ENCODE results near the gene CHST11. TPM values are rescaled to one million over a fixed set of nuclear protein-coding genes. Genes with fewer than 3 reads are reported as not detected.

The CHST11 gene
- total and polyA plus RNA-seq, 4 donors = 0.57 to 11.1 (median 3.7) TPM

DNA sequence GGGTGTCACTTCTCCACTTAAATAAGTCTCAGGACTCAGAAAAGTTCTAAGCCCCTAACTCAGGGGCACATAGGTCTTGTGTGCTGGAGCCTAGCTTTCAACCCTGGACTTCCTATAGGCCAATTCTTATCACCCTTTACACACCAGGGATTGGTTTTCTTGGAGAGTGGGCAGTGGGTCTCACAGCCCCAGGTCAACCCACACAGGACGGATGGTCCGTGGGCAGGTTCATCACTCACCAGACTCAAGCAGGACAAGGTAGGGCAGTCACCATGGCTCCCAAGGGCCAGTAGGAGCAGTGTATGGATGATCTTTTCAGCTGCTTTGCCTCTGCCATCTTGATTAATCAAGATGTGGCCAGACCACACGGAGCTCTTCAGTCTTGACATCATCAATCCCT, 268.9 kb downstream of the CHST11 start:
- Histone ChIP-seq H3K4me1 (ENCODE audit: control insufficient read depth in 4 of 4, insufficient read depth in 4 of 4, low read length in 3 of 4) (peaks cover 0 to 1% (median 0%) of the 10 kb centered on the region in 4 donors), H3K9ac (ENCODE audit: low read depth in 1 of 2, low read length in 2 of 2) (no peak overlapping the region), H3K36me3 (ENCODE audit: control insufficient read depth in 4 of 4, insufficient read depth in 3 of 4, low read depth in 1 of 4, low read length in 3 of 4) (no peaks in the 10 kb centered on the region), H3K27me3 (ENCODE audit: control insufficient read depth in 4 of 4, insufficient read depth in 4 of 4, low read length in 3 of 4) (no peaks in the 10 kb centered on the region), H3K9me3 (ENCODE audit: control insufficient read depth in 4 of 4, low read length in 3 of 4) (no peaks in the 10 kb centered on the region), H3K4me3 (ENCODE audit: low read depth in 1 of 3, low read length in 3 of 3) (no peak overlapping the region), H3K27ac (ENCODE audit: low read depth in 1 of 2, low read length in 2 of 2) (no peak overlapping the region)
- DNase-seq (ENCODE audit: low spot score) = no peak
- TF ChIP-seq FOXA1 (IDR thresholded peaks at IDR 0.05) (no peak), GABPA (IDR thresholded peaks at IDR 0.05 in 1 of 2, conservative IDR thresholded peaks at IDR 0.05 in 1 of 2) (no peak), RAD21 (IDR thresholded peaks at IDR 0.05) (no peak), SP1 (IDR thresholded peaks at IDR 0.05) (no peak)
- TF ChIP-seq, protein P1, sequence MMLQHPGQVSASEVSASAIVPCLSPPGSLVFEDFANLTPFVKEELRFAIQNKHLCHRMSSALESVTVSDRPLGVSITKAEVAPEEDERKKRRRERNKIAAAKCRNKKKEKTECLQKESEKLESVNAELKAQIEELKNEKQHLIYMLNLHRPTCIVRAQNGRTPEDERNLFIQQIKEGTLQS (IDR thresholded peaks at IDR 0.05) = no peak
- WGBS = 91% methylated on average over 3 of the region's 3 CpGs

DNA sequence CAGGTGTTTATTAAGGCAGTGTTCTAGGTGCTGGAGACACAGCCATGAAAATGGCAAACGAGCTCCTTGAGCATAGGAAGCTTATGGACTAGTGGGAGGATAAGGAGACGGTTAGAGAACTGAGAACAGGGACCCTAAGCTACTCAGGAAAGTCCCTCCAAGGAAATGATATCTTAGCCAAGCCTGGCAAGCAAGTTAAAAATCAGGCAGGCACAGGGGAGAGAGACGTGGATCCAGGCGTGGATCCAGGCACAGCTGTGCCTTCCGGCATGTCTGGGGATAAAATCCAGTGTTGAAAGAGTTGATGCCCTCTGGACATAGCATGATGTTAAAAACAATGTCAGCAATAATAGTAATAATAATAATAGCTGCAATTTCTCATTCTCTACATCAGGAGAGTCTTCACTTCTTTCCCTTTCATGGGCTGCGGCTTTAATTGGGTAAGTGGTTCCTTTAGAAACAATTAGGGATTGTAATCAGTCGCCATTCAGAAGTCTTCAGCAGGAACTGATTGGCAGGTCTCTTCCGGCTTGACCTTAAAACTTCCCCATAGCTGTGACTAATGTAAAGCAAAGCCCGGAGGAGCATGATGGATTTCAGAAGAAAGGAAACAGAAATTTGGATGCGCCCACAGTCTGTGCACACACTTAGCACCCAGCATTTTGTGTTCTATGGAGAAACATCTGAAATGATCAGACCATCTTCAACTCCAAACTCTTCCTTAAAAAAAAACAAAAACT, 271.1 kb downstream of the CHST11 start:
- DNase-seq (ENCODE audit: low spot score) = no peak

More for the DNA sequence above, 271.1 kb downstream of the CHST11 start:
- Histone ChIP-seq H3K9me3 (ENCODE audit: control insufficient read depth in 4 of 4, low read length in 3 of 4) (no peaks in the 10 kb centered on the region), H3K27me3 (ENCODE audit: control insufficient read depth in 4 of 4, insufficient read depth in 4 of 4, low read length in 3 of 4) (no peaks in the 10 kb centered on the region), H3K4me3 (ENCODE audit: low read depth in 1 of 3, low read length in 3 of 3) (no peak overlapping the region), H3K27ac (ENCODE audit: low read depth in 1 of 2, low read length in 2 of 2) (no peak overlapping the region), H3K4me1 (ENCODE audit: control insufficient read depth in 4 of 4, insufficient read depth in 4 of 4, low read length in 3 of 4) (peaks cover 0 to 1% (median 0%) of the 10 kb centered on the region in 4 donors), H3K36me3 (ENCODE audit: control insufficient read depth in 4 of 4, insufficient read depth in 3 of 4, low read depth in 1 of 4, low read length in 3 of 4) (no peaks in the 10 kb centered on the region), H3K9ac (ENCODE audit: low read depth in 1 of 2, low read length in 2 of 2) (no peak overlapping the region)
- TF ChIP-seq JUND (IDR thresholded peaks at IDR 0.05) = no peak
- no peak for TF ChIP-seq RXRA (IDR thresholded peaks at IDR 0.05)
- no peak for TF ChIP-seq RAD21 (IDR thresholded peaks at IDR 0.05)
- TF ChIP-seq, protein P2, sequence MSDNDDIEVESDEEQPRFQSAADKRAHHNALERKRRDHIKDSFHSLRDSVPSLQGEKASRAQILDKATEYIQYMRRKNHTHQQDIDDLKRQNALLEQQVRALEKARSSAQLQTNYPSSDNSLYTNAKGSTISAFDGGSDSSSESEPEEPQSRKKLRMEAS (IDR thresholded peaks at IDR 0.05) = no peak
- no peak for TF ChIP-seq EGR1 (IDR thresholded peaks at IDR 0.05; ENCODE audit: low read depth in 2 of 2)
- TF ChIP-seq, protein P3, sequence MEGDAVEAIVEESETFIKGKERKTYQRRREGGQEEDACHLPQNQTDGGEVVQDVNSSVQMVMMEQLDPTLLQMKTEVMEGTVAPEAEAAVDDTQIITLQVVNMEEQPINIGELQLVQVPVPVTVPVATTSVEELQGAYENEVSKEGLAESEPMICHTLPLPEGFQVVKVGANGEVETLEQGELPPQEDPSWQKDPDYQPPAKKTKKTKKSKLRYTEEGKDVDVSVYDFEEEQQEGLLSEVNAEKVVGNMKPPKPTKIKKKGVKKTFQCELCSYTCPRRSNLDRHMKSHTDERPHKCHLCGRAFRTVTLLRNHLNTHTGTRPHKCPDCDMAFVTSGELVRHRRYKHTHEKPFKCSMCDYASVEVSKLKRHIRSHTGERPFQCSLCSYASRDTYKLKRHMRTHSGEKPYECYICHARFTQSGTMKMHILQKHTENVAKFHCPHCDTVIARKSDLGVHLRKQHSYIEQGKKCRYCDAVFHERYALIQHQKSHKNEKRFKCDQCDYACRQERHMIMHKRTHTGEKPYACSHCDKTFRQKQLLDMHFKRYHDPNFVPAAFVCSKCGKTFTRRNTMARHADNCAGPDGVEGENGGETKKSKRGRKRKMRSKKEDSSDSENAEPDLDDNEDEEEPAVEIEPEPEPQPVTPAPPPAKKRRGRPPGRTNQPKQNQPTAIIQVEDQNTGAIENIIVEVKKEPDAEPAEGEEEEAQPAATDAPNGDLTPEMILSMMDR (IDR thresholded peaks at IDR 0.05; ENCODE audit: low read depth, low read length, missing input control) = no peak
- TF ChIP-seq HNF4A (conservative IDR thresholded peaks at IDR 0.05) = no peak
- TF ChIP-seq SP1 (IDR thresholded peaks at IDR 0.05) = no peak
- TF ChIP-seq, protein P4, sequence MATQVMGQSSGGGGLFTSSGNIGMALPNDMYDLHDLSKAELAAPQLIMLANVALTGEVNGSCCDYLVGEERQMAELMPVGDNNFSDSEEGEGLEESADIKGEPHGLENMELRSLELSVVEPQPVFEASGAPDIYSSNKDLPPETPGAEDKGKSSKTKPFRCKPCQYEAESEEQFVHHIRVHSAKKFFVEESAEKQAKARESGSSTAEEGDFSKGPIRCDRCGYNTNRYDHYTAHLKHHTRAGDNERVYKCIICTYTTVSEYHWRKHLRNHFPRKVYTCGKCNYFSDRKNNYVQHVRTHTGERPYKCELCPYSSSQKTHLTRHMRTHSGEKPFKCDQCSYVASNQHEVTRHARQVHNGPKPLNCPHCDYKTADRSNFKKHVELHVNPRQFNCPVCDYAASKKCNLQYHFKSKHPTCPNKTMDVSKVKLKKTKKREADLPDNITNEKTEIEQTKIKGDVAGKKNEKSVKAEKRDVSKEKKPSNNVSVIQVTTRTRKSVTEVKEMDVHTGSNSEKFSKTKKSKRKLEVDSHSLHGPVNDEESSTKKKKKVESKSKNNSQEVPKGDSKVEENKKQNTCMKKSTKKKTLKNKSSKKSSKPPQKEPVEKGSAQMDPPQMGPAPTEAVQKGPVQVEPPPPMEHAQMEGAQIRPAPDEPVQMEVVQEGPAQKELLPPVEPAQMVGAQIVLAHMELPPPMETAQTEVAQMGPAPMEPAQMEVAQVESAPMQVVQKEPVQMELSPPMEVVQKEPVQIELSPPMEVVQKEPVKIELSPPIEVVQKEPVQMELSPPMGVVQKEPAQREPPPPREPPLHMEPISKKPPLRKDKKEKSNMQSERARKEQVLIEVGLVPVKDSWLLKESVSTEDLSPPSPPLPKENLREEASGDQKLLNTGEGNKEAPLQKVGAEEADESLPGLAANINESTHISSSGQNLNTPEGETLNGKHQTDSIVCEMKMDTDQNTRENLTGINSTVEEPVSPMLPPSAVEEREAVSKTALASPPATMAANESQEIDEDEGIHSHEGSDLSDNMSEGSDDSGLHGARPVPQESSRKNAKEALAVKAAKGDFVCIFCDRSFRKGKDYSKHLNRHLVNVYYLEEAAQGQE (IDR thresholded peaks at IDR 0.05) = no peak
- TF ChIP-seq GABPA (IDR thresholded peaks at IDR 0.05 in 1 of 2, conservative IDR thresholded peaks at IDR 0.05 in 1 of 2) = no peak
- no peak for TF ChIP-seq TAF1 (conservative IDR thresholded peaks at IDR 0.05)
- no peak for TF ChIP-seq YY1 (IDR thresholded peaks at IDR 0.05)
- TF ChIP-seq HNF4G (IDR thresholded peaks at IDR 0.05) = no peak
- no peak for TF ChIP-seq FOXA2 (IDR thresholded peaks at IDR 0.05)
- TF ChIP-seq, protein P5, sequence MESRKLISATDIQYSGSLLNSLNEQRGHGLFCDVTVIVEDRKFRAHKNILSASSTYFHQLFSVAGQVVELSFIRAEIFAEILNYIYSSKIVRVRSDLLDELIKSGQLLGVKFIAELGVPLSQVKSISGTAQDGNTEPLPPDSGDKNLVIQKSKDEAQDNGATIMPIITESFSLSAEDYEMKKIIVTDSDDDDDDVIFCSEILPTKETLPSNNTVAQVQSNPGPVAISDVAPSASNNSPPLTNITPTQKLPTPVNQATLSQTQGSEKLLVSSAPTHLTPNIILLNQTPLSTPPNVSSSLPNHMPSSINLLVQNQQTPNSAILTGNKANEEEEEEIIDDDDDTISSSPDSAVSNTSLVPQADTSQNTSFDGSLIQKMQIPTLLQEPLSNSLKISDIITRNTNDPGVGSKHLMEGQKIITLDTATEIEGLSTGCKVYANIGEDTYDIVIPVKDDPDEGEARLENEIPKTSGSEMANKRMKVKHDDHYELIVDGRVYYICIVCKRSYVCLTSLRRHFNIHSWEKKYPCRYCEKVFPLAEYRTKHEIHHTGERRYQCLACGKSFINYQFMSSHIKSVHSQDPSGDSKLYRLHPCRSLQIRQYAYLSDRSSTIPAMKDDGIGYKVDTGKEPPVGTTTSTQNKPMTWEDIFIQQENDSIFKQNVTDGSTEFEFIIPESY (IDR thresholded peaks at IDR 0.05) = no peak
- TF ChIP-seq, protein P1 (IDR thresholded peaks at IDR 0.05) = no peak
- no peak for TF ChIP-seq FOXA1 (IDR thresholded peaks at IDR 0.05)
- no peak for TF ChIP-seq NR2F2 (IDR thresholded peaks at IDR 0.05)
- WGBS = 76% methylated on average over 10 of the region's 10 CpGs

Data from liver (tissue), 9 donors.